Ishikawa (cell line): ENCODE data around the gene UPP2.

Experiments
- CEBPB ChIP-seq: IDR thresholded peaks from 2 replicates; pipeline ENCODE4 v1.6.1; 2012
- CREB1 ChIP-seq: IDR thresholded peaks from 2 replicates; pipeline ENCODE4 v1.6.1; 2012; ENCODE audit warnings: low read depth
- EGR1 ChIP-seq: IDR thresholded peaks from 2 replicates; pipeline ENCODE4 v1.6.1; 2012
- EP300 ChIP-seq: IDR thresholded peaks from 2 replicates; pipeline ENCODE4 v1.6.1; 2012; ENCODE audit warnings: borderline replicate concordance
- FOXM1 ChIP-seq: IDR thresholded peaks from 2 replicates; pipeline ENCODE4 v1.6.1; 2012; ENCODE audit warnings: low read depth, borderline replicate concordance
- NFIC ChIP-seq: IDR thresholded peaks from 2 replicates; pipeline ENCODE4 v1.6.1; 2012
- RAD21 ChIP-seq: IDR thresholded peaks from 2 replicates; pipeline ENCODE4 v1.6.1; 2012; ENCODE audit warnings: low read depth
- TAF1 ChIP-seq: IDR thresholded peaks from 2 replicates; pipeline ENCODE4 v1.6.1; 2012; ENCODE audit warnings: low read depth, mild to moderate bottlenecking
- TCF12 ChIP-seq: IDR thresholded peaks from 2 replicates; pipeline ENCODE4 v1.6.1; 2012; ENCODE audit warnings: low read depth
- TEAD4 ChIP-seq: IDR thresholded peaks from 2 replicates; pipeline ENCODE4 v1.6.1; 2012
- YY1 ChIP-seq: IDR thresholded peaks from 2 replicates; pipeline ENCODE4 v1.6.1; 2012; ENCODE audit warnings: low read depth
- ZBTB7A ChIP-seq: IDR thresholded peaks from 2 replicates; pipeline ENCODE4 v1.6.1; 2012; ENCODE audit warnings: low read depth
- TF ChIP-seq, protein P1 (sequence below): IDR thresholded peaks from 2 replicates; pipeline ENCODE4 v1.6.1; 2012
- TF ChIP-seq, protein P2 (sequence below): IDR thresholded peaks from 2 replicates; pipeline ENCODE4 v1.6.1; 2012
- TF ChIP-seq, protein P3 (sequence below): IDR thresholded peaks from 2 replicates; pipeline ENCODE4 v1.6.1; 2012; ENCODE audit warnings: low read depth, mild to moderate bottlenecking

UPP2 gene

DNA sequence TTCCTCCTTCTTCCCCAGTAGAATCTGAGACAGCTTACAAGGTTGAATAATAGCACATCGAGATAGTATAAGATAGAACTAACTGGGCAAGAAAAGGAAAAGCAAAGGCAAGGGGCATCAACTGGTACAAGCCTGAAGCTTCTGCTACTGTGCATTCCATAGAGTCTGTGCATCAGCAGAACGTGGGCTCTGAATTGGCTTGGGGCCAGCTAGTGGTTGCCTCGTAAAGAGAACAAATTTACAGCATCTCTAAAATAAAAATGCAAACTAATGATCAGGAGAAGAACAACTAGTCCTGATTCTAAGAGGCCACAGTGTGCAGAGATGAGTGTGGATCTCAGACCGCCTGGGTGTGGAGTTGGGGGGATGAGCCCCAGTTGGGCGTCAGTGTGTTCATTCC is 36.6 kb downstream of the UPP2 start:
- TF ChIP-seq CEBPB (no peak), FOXM1 (no peak), NFIC (0 out of 2 replicates have a peak, but pooled peaks have one; percentile 13)
- TF ChIP-seq, protein P1, sequence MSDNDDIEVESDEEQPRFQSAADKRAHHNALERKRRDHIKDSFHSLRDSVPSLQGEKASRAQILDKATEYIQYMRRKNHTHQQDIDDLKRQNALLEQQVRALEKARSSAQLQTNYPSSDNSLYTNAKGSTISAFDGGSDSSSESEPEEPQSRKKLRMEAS, result no peak

- TF ChIP-seq EGR1 (no peak), FOXM1 (no peak), TAF1 (no peak), CREB1 (no peak), EP300 (no peak), TEAD4 (no peak), CEBPB (no peak), YY1 (no peak)
- TF ChIP-seq, protein P2, sequence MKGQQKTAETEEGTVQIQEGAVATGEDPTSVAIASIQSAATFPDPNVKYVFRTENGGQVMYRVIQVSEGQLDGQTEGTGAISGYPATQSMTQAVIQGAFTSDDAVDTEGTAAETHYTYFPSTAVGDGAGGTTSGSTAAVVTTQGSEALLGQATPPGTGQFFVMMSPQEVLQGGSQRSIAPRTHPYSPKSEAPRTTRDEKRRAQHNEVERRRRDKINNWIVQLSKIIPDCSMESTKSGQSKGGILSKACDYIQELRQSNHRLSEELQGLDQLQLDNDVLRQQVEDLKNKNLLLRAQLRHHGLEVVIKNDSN, result no peak
These were observed 38.5 kb downstream of the UPP2 start for GRCh38 chr2:158140201-158140600.

DNA sequence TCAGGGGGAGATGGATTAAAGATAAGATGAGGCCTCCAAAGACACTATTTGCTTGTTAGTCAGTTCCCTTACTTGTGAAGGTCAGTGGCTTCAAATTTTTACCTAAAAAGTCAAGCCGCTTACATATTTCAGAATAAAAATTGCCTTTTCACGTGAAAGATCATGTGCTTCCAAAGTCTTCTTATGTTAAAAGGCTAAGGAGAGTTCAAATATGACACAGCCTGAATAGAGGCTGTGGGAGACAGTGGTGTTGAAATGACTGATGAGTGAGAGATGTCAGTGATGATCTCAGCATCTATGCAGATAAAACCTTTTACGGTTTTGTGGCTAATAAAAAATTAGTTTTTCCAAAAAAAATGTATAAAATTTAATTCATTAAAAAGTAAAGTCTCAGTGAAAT is 40.5 kb downstream of the UPP2 start:
- TF ChIP-seq EP300 (no peak), FOXM1 (no peak), TCF12 (no peak), YY1 (no peak)

DNA sequence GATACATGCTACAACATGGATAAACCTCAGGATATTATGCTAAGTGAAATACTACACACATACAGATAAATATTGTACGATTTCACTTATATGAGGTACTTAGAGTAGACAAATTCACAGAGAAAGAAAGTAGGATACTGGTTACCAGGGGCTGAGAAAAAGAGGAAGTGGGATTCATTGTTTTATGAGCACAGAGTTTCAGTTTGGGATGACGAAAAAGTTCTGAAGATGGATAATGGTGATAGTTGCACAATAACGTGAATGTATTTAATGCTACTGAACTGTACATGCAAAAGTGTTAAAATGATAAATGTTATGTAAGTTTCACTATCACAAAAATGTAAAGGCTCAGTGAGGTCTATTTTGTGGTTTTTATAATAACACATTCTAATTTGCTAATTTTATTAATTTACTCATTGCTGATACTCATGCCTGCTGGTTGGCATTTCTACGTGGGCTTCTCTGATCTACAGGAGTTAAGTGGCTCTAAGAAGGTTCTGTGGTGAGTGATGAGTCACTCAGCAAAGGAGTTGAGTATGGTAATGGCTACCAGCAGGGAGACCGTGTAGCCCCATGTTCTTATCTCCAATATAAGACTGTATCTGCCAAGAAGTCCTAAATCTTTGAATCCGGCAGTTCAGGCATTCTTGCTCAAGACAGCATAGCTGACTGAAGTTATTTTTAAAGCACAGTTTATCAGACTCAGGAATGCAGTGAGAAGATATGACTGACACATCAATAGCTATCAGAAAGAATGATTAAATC is 41.1 kb downstream of the UPP2 start:
- TF ChIP-seq, protein P3, sequence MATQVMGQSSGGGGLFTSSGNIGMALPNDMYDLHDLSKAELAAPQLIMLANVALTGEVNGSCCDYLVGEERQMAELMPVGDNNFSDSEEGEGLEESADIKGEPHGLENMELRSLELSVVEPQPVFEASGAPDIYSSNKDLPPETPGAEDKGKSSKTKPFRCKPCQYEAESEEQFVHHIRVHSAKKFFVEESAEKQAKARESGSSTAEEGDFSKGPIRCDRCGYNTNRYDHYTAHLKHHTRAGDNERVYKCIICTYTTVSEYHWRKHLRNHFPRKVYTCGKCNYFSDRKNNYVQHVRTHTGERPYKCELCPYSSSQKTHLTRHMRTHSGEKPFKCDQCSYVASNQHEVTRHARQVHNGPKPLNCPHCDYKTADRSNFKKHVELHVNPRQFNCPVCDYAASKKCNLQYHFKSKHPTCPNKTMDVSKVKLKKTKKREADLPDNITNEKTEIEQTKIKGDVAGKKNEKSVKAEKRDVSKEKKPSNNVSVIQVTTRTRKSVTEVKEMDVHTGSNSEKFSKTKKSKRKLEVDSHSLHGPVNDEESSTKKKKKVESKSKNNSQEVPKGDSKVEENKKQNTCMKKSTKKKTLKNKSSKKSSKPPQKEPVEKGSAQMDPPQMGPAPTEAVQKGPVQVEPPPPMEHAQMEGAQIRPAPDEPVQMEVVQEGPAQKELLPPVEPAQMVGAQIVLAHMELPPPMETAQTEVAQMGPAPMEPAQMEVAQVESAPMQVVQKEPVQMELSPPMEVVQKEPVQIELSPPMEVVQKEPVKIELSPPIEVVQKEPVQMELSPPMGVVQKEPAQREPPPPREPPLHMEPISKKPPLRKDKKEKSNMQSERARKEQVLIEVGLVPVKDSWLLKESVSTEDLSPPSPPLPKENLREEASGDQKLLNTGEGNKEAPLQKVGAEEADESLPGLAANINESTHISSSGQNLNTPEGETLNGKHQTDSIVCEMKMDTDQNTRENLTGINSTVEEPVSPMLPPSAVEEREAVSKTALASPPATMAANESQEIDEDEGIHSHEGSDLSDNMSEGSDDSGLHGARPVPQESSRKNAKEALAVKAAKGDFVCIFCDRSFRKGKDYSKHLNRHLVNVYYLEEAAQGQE, result no peak
- no peak for TF ChIP-seq RAD21
- TF ChIP-seq EGR1, result no peak
- no peak for TF ChIP-seq FOXM1
- TF ChIP-seq, protein P1, result no peak
- no peak for TF ChIP-seq CREB1
- TF ChIP-seq EP300, result no peak
- TF ChIP-seq TCF12, result no peak
- TF ChIP-seq NFIC, result no peak
- TF ChIP-seq, protein P2, result no peak
- TF ChIP-seq TAF1, result no peak
- no peak for TF ChIP-seq TEAD4
- TF ChIP-seq CEBPB, result no peak
- no peak for TF ChIP-seq ZBTB7A

DNA sequence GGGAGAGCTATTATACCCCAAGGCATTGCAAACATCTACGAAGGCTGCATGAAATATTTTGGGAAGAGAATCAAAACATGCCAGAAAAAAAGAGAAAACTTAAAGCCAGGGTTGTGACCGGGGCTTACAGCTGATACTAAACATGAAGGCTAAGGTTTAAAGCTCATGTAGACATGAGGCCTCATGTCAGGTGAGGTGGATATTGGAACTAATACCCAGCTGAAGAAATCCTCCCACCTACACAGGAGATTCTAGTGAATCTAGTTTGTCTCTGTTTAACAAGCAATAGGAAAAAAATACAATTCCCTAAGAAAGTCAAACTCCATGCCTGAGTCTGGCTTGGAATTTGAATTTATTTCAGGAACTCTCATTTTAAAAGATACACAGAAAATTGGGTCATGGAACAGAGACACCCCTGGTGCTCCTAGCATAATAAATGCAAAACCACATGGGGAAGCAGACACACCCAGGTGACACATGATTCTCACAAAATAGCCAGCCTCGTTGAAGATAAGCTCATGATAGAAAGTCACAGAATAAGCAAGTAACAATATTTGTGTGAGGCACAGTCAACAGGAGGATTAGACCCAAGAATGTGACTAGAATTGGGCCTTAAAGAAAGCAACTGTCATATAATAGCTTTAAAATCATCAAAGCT is 42.2 kb downstream of the UPP2 start:
- TF ChIP-seq TEAD4, result no peak
- TF ChIP-seq, protein P2, result no peak
- TF ChIP-seq FOXM1, result no peak
- no peak for TF ChIP-seq CEBPB
- TF ChIP-seq TAF1, result no peak
- TF ChIP-seq, protein P1, result no peak
- TF ChIP-seq, protein P3, result no peak
- TF ChIP-seq EGR1, result no peak
- TF ChIP-seq EP300, result no peak
- no peak for TF ChIP-seq ZBTB7A
- TF ChIP-seq TCF12, result no peak
- no peak for TF ChIP-seq CREB1
- no peak for TF ChIP-seq NFIC
- no peak for TF ChIP-seq RAD21
- no peak for TF ChIP-seq YY1
